ENCODE data around the gene CTNNA3. TPM values are rescaled to one million over a fixed set of nuclear protein-coding genes. Genes with fewer than 3 reads are reported as not detected.

CTNNA3 gene
- total RNA-seq, 4 donors from 2014 or later: 0.68 to 75.2 (median 1.4) TPM

- in situ Hi-C loops (cut with MboI; ENCODE audit: low pct_ligation_motif_present in 1 of 4, low pct_unique_long_range_greater_than_20kb in 1 of 4, low sequenced_read_pairs in 3 of 4) (no loop called here), intact Hi-C loops (cut with DNase I; ENCODE audit: low total_unique reads) (no loop called here)
- 69 to 77% methylated on average over 2 of the region's 2 CpGs for WGBS, 2 donors (ENCODE audit: low coverage in 1 of 2)
- no peak overlapping the region for H3K4me3 ChIP-seq
- H3K27me3 ChIP-seq: no peaks in the 10 kb centered on the region
- no peak for DNase-seq
- TF ChIP-seq EP300 (IDR thresholded peaks at IDR 0.05; ENCODE audit: low read depth) (no peak), POLR2A (IDR thresholded peaks at IDR 0.05) (no peak), POLR2AphosphoS5 (IDR thresholded peaks at IDR 0.05) (no peak), CTCF (IDR thresholded peaks at IDR 0.05) (no peak)
- no peaks in the 10 kb centered on the region for H3K36me3 ChIP-seq
- H3K27ac ChIP-seq: no peak overlapping the region
- no peaks in the 10 kb centered on the region for H3K4me1 ChIP-seq
- no peaks in the 10 kb centered on the region for H3K9me3 ChIP-seq
Observed at GRCh38 chr10:66813122-66813521, 882.9 kb downstream of the CTNNA3 start.

- Histone ChIP-seq H3K27ac (no peak overlapping the region), H3K27me3 (no peaks in the 10 kb centered on the region), H3K4me1 (no peaks in the 10 kb centered on the region), H3K4me3 (no peak overlapping the region), H3K9me3 (no peaks in the 10 kb centered on the region), H3K36me3 (no peaks in the 10 kb centered on the region)
- intact Hi-C loops (cut with DNase I; ENCODE audit: low total_unique reads): no loop called here
- WGBS, 2 donors (ENCODE audit: low coverage in 1 of 2): 75 to 89% methylated on average over 1 to 4 of the region's 4 CpGs
- no peak for DNase-seq
- TF ChIP-seq POLR2A (IDR thresholded peaks at IDR 0.05) (no peak), CTCF (IDR thresholded peaks at IDR 0.05) (no peak), EP300 (IDR thresholded peaks at IDR 0.05; ENCODE audit: low read depth) (no peak), POLR2AphosphoS5 (IDR thresholded peaks at IDR 0.05) (no peak)
- in situ Hi-C loops (cut with MboI; ENCODE audit: low pct_ligation_motif_present in 1 of 4, low pct_unique_long_range_greater_than_20kb in 1 of 4, low sequenced_read_pairs in 3 of 4): no loop called here
Observed at GRCh38 chr10:66811211-66811610, 884.8 kb downstream of the CTNNA3 start.

GRCh38 chr10:66809402-66809801 lies 886.6 kb downstream of the CTNNA3 start:
- H3K27ac ChIP-seq: no peak overlapping the region
- TF ChIP-seq CTCF (IDR thresholded peaks at IDR 0.05) (no peak), POLR2AphosphoS5 (IDR thresholded peaks at IDR 0.05) (no peak), POLR2A (IDR thresholded peaks at IDR 0.05) (no peak), EP300 (IDR thresholded peaks at IDR 0.05; ENCODE audit: low read depth) (no peak)
- no peaks in the 10 kb centered on the region for H3K9me3 ChIP-seq
- 80 to 96% methylated on average over 4 of the region's 4 CpGs for WGBS, 2 donors (ENCODE audit: low coverage in 1 of 2)
- intact Hi-C loops (cut with DNase I; ENCODE audit: low total_unique reads): no loop called here
- no peaks in the 10 kb centered on the region for H3K27me3 ChIP-seq
- H3K36me3 ChIP-seq: no peaks in the 10 kb centered on the region
- no peak for DNase-seq
- in situ Hi-C loops (cut with MboI; ENCODE audit: low pct_ligation_motif_present in 1 of 4, low pct_unique_long_range_greater_than_20kb in 1 of 4, low sequenced_read_pairs in 3 of 4): no loop called here
- H3K4me1 ChIP-seq: no peaks in the 10 kb centered on the region
- no peak overlapping the region for H3K4me3 ChIP-seq

GRCh38 chr10:66805612-66806011 lies 890.4 kb downstream of the CTNNA3 start:
- Histone ChIP-seq H3K36me3 (no peaks in the 10 kb centered on the region), H3K27me3 (no peaks in the 10 kb centered on the region), H3K4me1 (no peaks in the 10 kb centered on the region), H3K9me3 (no peaks in the 10 kb centered on the region), H3K27ac (no peak overlapping the region), H3K4me3 (no peak overlapping the region)
- DNase-seq: no peak
- in situ Hi-C loops (cut with MboI; ENCODE audit: low pct_ligation_motif_present in 1 of 4, low pct_unique_long_range_greater_than_20kb in 1 of 4, low sequenced_read_pairs in 3 of 4) (no loop called here), intact Hi-C loops (cut with DNase I; ENCODE audit: low total_unique reads) (no loop called here)
- TF ChIP-seq CTCF (IDR thresholded peaks at IDR 0.05) (no peak), POLR2AphosphoS5 (IDR thresholded peaks at IDR 0.05) (no peak), EP300 (IDR thresholded peaks at IDR 0.05; ENCODE audit: low read depth) (no peak), POLR2A (IDR thresholded peaks at IDR 0.05) (no peak)
- 71 to 100% methylated on average over 1 of the region's 1 CpG for WGBS, 2 donors (ENCODE audit: low coverage in 1 of 2)
